ENCODE data around the gene KCNE4. TPM values are rescaled to one million over a fixed set of nuclear protein-coding genes. Genes with fewer than 3 reads are reported as not detected.

The KCNE4 gene
- total and polyA plus RNA-seq, 2 experiments from 2014 or later, result not detected

- Histone ChIP-seq H3K4me3 (no peak overlapping the region), H3K79me2 (replicated peaks; ENCODE audit: insufficient read depth) (no peaks in the 10 kb centered on the region), H3K4me1 (ENCODE audit: insufficient read depth) (peaks cover 12% of the 10 kb centered on the region), H3K4me2 (no peak overlapping the region), H2AFZ (no peak overlapping the region), H3K9me2 (ENCODE audit: insufficient read depth) (no peaks in the 10 kb centered on the region), H3K27ac (ENCODE audit: low read depth) (no peak overlapping the region), H3K36me3 (ENCODE audit: insufficient read depth) (no peaks in the 10 kb centered on the region), H3K27me3 (ENCODE audit: insufficient read depth) (no peaks in the 10 kb centered on the region), H4K20me1 (replicated peaks; ENCODE audit: insufficient read depth) (no peaks in the 10 kb centered on the region), H3F3A (replicated peaks; ENCODE audit: low read depth) (no peaks in the 10 kb centered on the region)
- no peak for TF ChIP-seq CREB1 (CRISPR knock-in tag; IDR thresholded peaks at IDR 0.05; ENCODE audit: low read depth)
- no peak for TF ChIP-seq NANOG (IDR thresholded peaks at IDR 0.05; ENCODE audit: borderline replicate concordance)
- no peak for TF ChIP-seq ETS1 (IDR thresholded peaks at IDR 0.05)
- no peak for TF ChIP-seq ZNF114 (CRISPR knock-in tag; IDR thresholded peaks at IDR 0.05)
- no peak for TF ChIP-seq EZH2phosphoT487 (IDR thresholded peaks at IDR 0.05; ENCODE audit: unreplicated experiment)
- no peak for TF ChIP-seq POLR2AphosphoS5 (IDR thresholded peaks at IDR 0.05; ENCODE audit: low read depth)
- no peak for TF ChIP-seq ZNF331 (CRISPR knock-in tag; IDR thresholded peaks at IDR 0.05; ENCODE audit: low read depth)
- TF ChIP-seq CTCF (conservative IDR thresholded peaks at IDR 0.05; ENCODE audit: low read depth in 2 of 2), result no peak
- no peak for TF ChIP-seq JUNB (IDR thresholded peaks at IDR 0.05; ENCODE audit: unreplicated experiment)
- TF ChIP-seq, protein P1, sequence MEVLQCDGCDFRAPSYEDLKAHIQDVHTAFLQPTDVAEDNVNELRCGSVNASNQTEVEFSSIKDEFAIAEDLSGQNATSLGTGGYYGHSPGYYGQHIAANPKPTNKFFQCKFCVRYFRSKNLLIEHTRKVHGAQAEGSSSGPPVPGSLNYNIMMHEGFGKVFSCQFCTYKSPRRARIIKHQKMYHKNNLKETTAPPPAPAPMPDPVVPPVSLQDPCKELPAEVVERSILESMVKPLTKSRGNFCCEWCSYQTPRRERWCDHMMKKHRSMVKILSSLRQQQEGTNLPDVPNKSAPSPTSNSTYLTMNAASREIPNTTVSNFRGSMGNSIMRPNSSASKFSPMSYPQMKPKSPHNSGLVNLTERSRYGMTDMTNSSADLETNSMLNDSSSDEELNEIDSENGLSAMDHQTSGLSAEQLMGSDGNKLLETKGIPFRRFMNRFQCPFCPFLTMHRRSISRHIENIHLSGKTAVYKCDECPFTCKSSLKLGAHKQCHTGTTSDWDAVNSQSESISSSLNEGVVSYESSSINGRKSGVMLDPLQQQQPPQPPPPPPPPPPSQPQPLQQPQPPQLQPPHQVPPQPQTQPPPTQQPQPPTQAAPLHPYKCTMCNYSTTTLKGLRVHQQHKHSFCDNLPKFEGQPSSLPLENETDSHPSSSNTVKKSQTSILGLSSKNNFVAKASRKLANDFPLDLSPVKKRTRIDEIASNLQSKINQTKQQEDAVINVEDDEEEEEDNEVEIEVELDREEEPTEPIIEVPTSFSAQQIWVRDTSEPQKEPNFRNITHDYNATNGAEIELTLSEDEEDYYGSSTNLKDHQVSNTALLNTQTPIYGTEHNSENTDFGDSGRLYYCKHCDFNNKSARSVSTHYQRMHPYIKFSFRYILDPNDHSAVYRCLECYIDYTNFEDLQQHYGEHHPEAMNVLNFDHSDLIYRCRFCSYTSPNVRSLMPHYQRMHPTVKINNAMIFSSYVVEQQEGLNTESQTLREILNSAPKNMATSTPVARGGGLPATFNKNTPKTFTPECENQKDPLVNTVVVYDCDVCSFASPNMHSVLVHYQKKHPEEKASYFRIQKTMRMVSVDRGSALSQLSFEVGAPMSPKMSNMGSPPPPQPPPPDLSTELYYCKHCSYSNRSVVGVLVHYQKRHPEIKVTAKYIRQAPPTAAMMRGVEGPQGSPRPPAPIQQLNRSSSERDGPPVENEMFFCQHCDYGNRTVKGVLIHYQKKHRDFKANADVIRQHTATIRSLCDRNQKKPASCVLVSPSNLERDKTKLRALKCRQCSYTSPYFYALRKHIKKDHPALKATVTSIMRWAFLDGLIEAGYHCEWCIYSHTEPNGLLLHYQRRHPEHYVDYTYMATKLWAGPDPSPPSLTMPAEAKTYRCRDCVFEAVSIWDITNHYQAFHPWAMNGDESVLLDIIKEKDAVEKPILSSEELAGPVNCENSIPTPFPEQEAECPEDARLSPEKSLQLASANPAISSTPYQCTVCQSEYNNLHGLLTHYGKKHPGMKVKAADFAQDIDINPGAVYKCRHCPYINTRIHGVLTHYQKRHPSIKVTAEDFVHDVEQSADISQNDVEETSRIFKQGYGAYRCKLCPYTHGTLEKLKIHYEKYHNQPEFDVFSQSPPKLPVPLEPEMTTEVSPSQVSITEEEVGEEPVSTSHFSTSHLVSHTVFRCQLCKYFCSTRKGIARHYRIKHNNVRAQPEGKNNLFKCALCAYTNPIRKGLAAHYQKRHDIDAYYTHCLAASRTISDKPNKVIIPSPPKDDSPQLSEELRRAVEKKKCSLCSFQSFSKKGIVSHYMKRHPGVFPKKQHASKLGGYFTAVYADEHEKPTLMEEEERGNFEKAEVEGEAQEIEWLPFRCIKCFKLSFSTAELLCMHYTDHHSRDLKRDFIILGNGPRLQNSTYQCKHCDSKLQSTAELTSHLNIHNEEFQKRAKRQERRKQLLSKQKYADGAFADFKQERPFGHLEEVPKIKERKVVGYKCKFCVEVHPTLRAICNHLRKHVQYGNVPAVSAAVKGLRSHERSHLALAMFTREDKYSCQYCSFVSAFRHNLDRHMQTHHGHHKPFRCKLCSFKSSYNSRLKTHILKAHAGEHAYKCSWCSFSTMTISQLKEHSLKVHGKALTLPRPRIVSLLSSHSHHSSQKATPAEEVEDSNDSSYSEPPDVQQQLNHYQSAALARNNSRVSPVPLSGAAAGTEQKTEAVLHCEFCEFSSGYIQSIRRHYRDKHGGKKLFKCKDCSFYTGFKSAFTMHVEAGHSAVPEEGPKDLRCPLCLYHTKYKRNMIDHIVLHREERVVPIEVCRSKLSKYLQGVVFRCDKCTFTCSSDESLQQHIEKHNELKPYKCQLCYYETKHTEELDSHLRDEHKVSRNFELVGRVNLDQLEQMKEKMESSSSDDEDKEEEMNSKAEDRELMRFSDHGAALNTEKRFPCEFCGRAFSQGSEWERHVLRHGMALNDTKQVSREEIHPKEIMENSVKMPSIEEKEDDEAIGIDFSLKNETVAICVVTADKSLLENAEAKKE (CRISPR knock-in tag; IDR thresholded peaks at IDR 0.05), result no peak
- TF ChIP-seq EZH2 (IDR thresholded peaks at IDR 0.05; ENCODE audit: low read depth, unreplicated experiment), result no peak
- TF ChIP-seq STAT1 (IDR thresholded peaks at IDR 0.05; ENCODE audit: unreplicated experiment), result no peak
- TF ChIP-seq, protein P2, sequence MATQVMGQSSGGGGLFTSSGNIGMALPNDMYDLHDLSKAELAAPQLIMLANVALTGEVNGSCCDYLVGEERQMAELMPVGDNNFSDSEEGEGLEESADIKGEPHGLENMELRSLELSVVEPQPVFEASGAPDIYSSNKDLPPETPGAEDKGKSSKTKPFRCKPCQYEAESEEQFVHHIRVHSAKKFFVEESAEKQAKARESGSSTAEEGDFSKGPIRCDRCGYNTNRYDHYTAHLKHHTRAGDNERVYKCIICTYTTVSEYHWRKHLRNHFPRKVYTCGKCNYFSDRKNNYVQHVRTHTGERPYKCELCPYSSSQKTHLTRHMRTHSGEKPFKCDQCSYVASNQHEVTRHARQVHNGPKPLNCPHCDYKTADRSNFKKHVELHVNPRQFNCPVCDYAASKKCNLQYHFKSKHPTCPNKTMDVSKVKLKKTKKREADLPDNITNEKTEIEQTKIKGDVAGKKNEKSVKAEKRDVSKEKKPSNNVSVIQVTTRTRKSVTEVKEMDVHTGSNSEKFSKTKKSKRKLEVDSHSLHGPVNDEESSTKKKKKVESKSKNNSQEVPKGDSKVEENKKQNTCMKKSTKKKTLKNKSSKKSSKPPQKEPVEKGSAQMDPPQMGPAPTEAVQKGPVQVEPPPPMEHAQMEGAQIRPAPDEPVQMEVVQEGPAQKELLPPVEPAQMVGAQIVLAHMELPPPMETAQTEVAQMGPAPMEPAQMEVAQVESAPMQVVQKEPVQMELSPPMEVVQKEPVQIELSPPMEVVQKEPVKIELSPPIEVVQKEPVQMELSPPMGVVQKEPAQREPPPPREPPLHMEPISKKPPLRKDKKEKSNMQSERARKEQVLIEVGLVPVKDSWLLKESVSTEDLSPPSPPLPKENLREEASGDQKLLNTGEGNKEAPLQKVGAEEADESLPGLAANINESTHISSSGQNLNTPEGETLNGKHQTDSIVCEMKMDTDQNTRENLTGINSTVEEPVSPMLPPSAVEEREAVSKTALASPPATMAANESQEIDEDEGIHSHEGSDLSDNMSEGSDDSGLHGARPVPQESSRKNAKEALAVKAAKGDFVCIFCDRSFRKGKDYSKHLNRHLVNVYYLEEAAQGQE (IDR thresholded peaks at IDR 0.05; ENCODE audit: unreplicated experiment), result no peak
- ATAC-seq, result no peak
- H3K27me3 Mint-ChIP-seq (ENCODE audit: insufficient read depth, low read depth, poor library complexity), result peaks cover 2% of the 10 kb centered on the region
- H3K9me3 Mint-ChIP-seq, result no peaks in the 10 kb centered on the region; the same call in 2 of the 3 replicates
- no peak overlapping the region for H3K4me3 Mint-ChIP-seq
- no peak for DNase-seq (ENCODE audit: low spot score)
- no peak overlapping the region for H3K27ac Mint-ChIP-seq
- H3K4me1 Mint-ChIP-seq, result peaks cover 6% of the 10 kb centered on the region; the same call in 2 of the 3 replicates
- H3K36me3 Mint-ChIP-seq (ENCODE audit: low read depth), result no peaks in the 10 kb centered on the region
These were observed 40.7 kb downstream of the KCNE4 start for GRCh38 chr2:223092667-223093066.

Measured in GM23338 (cell line).